Glutamatergic neuron (in vitro differentiated cells): Measurements from ENCODE around the gene LCN10. TPM values are rescaled to one million over a fixed set of nuclear protein-coding genes. Genes with fewer than 3 reads are reported as not detected.
"Not testable (repeated sequence)": the region's sequence is repeated elsewhere in the genome, so short reads cannot be mapped to it uniquely, and the experiment has no call there.

ENCODE experiments used
- DNase-seq: peaks from one replicate; pipeline ENCODE4 v3.0.0; 2022
- H3K27ac Mint-ChIP-seq: one replicate; pipeline ENCODE4 v1.8.0; 2020; ENCODE audit warnings: mild to moderate bottlenecking, mixed read lengths, inconsistent platforms; ENCODE audit not compliant: unreplicated experiment
- H3K27me3 Mint-ChIP-seq: one replicate; pipeline ENCODE4 v1.8.0; 2020; ENCODE audit warnings: mild to moderate bottlenecking, moderate library complexity, mixed read lengths, inconsistent platforms; ENCODE audit not compliant: unreplicated experiment
- H3K36me3 Mint-ChIP-seq: one replicate; pipeline ENCODE4 v1.8.0; 2020; ENCODE audit warnings: mild to moderate bottlenecking, mixed read lengths, inconsistent platforms; ENCODE audit not compliant: unreplicated experiment
- H3K4me1 Mint-ChIP-seq: one replicate; pipeline ENCODE4 v1.8.0; 2020; ENCODE audit warnings: mild to moderate bottlenecking, low read depth, mixed read lengths, inconsistent platforms; ENCODE audit not compliant: unreplicated experiment
- H3K4me3 Mint-ChIP-seq: one replicate; pipeline ENCODE4 v1.8.0; 2020; ENCODE audit warnings: mild to moderate bottlenecking, mixed read lengths, inconsistent platforms; ENCODE audit not compliant: unreplicated experiment
- H3K9me3 Mint-ChIP-seq: one replicate; pipeline ENCODE4 v1.8.0; 2020; ENCODE audit warnings: mild to moderate bottlenecking, moderate library complexity, mixed read lengths, inconsistent platforms; ENCODE audit not compliant: unreplicated experiment
- total RNA-seq: library from RNA; stranded (reverse); fragmentation: NEBNext Ultra II Directional; extraction: Animal tissue kit (Norgen Biotek cat#: 25700); gene quantifications from one replicate; pipeline ENCODE4 v1.2.1, GENCODE V29; 2021; ENCODE audit not compliant: unreplicated experiment
- TF ChIP-seq, protein P1 (sequence below): fragments of 200-600 bp; sonication (generic); IDR thresholded peaks from one replicate; pipeline ENCODE4 v1.5.0; 2021; ENCODE audit not compliant: partially characterized antibody, unreplicated experiment

The LCN10 gene
- total RNA-seq, 1 donor from 2014 or later: not detected

DNA sequence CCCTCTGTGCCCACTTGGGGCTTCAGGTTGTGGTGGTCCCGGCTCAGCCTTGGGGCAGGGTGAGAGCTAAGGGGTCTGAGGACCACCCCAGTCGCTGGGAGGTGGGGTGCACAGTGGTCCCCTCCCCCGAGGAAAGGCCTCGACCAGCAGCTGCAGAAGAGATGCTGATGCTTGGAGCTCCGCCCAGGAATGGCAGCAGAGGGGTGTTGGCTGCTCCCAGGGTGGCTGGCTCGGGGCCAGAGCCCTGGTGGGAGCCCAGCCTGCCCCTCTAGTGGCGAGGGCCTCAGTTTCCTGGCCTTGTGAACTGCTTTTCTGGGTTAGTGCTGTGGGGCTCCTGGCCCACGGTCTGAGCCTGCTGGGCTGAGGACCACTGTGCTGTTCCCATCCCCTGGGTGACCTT, 29.2 kb downstream of the LCN10 start:
- Mint-ChIP-seq H3K27me3 (peaks cover 5% of the 10 kb centered on the region), H3K9me3 (peaks cover 5% of the 10 kb centered on the region), H3K27ac (peak overlapping the region; percentile 79), H3K4me3 (peak overlapping the region; percentile 83), H3K4me1 (peaks cover 5% of the 10 kb centered on the region), H3K36me3 (no peaks in the 10 kb centered on the region)
- DNase-seq: no peak
- TF ChIP-seq, protein P1, sequence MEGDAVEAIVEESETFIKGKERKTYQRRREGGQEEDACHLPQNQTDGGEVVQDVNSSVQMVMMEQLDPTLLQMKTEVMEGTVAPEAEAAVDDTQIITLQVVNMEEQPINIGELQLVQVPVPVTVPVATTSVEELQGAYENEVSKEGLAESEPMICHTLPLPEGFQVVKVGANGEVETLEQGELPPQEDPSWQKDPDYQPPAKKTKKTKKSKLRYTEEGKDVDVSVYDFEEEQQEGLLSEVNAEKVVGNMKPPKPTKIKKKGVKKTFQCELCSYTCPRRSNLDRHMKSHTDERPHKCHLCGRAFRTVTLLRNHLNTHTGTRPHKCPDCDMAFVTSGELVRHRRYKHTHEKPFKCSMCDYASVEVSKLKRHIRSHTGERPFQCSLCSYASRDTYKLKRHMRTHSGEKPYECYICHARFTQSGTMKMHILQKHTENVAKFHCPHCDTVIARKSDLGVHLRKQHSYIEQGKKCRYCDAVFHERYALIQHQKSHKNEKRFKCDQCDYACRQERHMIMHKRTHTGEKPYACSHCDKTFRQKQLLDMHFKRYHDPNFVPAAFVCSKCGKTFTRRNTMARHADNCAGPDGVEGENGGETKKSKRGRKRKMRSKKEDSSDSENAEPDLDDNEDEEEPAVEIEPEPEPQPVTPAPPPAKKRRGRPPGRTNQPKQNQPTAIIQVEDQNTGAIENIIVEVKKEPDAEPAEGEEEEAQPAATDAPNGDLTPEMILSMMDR: no peak

DNA sequence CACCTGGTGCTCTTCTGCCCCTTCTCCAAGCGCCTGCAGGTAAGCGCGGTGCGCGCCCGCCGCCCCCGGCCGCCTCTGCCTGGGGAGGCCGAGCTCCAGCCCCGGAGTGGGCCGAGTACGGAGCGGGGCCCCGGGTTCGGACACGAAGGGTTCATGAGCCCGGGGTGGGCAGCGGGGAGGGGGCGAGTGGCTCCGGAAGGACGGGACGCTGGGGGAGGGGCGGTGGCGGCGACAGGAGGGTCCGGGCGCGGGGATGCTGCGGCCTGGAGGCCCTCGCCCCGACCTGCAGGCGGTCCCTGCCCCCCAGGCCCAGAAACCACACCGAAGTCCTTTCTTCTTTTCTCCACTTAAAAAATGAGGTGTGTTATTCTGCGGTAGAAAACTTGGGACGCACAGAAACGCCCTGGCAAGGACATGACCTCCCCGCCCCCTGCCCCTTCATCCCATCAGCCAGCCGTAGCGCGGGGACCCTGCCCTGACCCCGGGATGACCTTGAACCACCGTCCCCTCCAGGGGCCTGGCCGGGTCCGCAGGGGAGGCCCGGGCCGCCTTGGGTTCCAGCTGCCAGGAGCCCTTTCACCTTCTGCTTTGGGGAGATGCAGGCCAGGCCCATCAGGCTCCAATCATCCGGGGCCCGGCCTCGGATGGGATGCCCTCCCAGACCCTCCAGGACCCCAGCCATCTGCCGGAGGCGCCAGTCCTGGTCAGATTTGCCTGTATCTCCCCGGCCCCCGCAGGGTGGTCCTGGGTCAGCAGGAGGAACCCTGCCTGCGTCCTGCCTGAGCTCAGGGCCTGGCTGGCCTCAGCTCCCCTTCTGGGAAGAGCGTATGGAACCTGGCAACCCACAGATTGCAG, 29.8 kb downstream of the LCN10 start:
- peaks cover 5% of the 10 kb centered on the region for H3K4me1 Mint-ChIP-seq
- no peaks in the 10 kb centered on the region for H3K36me3 Mint-ChIP-seq
- H3K9me3 Mint-ChIP-seq: peaks cover 10% of the 10 kb centered on the region
- peak; percentile 67 for DNase-seq
- TF ChIP-seq, protein P1: no peak
- H3K27me3 Mint-ChIP-seq: peaks cover 5% of the 10 kb centered on the region
- peak overlapping the region; percentile 79 for H3K27ac Mint-ChIP-seq
- peak overlapping the region; percentile 83 for H3K4me3 Mint-ChIP-seq

DNA sequence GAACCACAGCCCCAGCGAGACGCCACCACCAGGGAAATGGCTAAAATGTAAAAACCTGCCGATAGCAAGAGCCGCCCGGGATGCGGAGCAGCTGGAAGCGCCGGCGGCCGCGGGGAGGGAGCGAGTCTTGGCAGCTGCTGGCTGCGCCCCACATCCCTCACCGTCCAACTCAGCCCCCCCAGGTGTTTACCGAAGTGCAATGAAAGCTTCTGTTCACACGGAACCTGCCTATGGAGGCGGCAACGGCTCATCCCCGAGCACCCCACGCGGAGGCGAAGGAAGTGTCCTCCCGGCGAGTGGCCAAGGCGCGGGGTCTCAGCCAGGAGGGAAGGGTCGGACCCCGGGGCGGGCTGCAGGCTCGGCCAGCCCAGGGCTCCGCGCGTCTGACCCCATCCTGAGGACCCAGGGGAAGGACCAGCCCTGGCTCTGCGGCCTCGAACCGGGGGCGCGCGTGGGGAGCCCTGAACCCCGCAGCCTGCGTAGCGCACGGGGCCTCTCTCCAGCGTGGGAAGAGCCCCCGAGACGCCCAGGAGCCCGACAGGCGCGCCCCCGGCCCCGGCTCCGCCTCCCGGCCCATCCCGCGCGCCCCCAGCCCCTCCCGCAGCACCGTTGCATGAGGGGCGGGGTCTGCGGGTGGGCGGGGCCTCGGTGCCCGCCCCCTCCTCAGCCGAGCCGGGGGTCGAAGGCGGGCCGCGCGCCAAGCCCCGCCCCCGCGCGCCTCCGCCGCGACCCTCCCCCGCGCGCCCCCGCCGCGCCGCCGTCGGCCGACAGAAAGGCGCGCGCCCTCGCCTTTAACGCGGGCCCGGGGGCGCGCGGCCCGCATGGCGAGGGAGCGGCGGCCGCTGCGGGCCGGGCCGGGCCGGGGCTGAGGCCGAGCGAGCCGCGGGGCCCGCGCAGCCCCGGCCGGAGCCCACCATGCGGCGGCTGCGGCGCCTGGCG, 30.7 kb downstream of the LCN10 start, which contains the start of gene DIPK1B:
Gene DIPK1B (plus strand): TSS at position 822 of the 939 bp plus-strand sequence. CDS start 94 bp downstream, at position 916.
- H3K27ac Mint-ChIP-seq: peak within 1 kb of the TSS; percentile 79
- H3K36me3 Mint-ChIP-seq: no peaks in the 10 kb centered on the region
- TF ChIP-seq, protein P1: no peak
- H3K4me1 Mint-ChIP-seq: peaks cover 5% of the 10 kb centered on the region
- peak within 1 kb of the TSS; percentile 89 for H3K4me3 Mint-ChIP-seq
- H3K27me3 Mint-ChIP-seq: peaks cover 5% of the 10 kb centered on the region
- DNase-seq: peak; percentile 74
- peaks cover 10% of the 10 kb centered on the region for H3K9me3 Mint-ChIP-seq

DNA sequence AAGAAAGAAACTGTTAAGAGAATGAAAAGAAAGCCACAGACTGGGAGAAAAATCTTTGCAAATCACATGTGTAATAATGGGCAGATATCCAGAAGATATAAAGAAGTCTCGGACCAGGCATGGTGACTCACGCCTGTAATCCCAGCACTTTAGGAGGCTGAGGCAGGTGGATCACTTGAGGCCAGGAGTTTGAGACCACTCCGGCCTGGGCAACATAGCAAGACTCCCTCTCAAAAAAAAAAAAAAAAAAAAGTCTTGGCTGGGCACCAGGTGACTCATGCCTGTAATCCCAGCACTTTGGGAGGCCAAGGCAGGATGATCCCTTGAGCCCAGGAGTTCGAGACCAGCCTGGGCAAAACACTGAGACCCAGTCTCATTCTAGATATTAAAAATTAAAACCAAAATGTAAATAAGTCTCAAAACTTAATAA, 31.5 kb downstream of the LCN10 start:
- H3K36me3 Mint-ChIP-seq: not testable (repeated sequence)

DNA sequence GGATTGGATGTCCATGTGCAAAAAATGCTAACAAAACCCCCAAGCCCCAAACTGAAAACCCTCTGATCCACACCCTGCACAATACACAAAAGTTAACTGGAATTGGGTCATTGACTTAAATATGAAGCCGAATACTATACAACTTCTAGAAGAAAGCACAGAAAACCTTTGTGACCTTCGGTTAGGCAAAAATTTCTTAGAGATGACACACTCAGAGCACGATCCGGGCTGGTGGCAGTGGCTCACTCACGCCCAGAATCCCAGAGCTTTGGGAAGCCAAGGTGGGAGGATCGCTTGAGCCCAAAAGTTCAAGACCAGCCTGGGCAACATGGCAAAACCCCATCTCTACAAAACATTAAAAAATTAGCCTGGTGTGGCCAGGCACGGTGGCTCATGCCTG, 32.2 kb downstream of the LCN10 start:
- Mint-ChIP-seq H3K4me3 (no peak overlapping the region), H3K27me3 (peaks cover 5% of the 10 kb centered on the region), H3K4me1 (peaks cover 3% of the 10 kb centered on the region), H3K27ac (no peak overlapping the region), H3K36me3 (no peaks in the 10 kb centered on the region), H3K9me3 (peaks cover 8% of the 10 kb centered on the region)
- TF ChIP-seq, protein P1: no peak
- no peak for DNase-seq

More for the DNA sequence above, 31.5 kb downstream of the LCN10 start:
- not testable (repeated sequence) for H3K9me3 Mint-ChIP-seq, DNase-seq, H3K27ac Mint-ChIP-seq, H3K4me1 Mint-ChIP-seq, H3K27me3 Mint-ChIP-seq
- peak overlapping the region; percentile 89 for H3K4me3 Mint-ChIP-seq
